SIG-M5 treated with dmso at 0.1 percent for 504 hours (cell line): ENCODE measurements around the gene ABCA5.
A peak's percentile ranks its signal among the peaks of the same experiment; 100 is the strongest.

Experiments
- DNase-seq: peaks from one replicate; lab custom pipeline; 2025; ENCODE audit not compliant: unreplicated experiment; lab: John Stamatoyannopoulos, UW

ABCA5 gene, protein sequence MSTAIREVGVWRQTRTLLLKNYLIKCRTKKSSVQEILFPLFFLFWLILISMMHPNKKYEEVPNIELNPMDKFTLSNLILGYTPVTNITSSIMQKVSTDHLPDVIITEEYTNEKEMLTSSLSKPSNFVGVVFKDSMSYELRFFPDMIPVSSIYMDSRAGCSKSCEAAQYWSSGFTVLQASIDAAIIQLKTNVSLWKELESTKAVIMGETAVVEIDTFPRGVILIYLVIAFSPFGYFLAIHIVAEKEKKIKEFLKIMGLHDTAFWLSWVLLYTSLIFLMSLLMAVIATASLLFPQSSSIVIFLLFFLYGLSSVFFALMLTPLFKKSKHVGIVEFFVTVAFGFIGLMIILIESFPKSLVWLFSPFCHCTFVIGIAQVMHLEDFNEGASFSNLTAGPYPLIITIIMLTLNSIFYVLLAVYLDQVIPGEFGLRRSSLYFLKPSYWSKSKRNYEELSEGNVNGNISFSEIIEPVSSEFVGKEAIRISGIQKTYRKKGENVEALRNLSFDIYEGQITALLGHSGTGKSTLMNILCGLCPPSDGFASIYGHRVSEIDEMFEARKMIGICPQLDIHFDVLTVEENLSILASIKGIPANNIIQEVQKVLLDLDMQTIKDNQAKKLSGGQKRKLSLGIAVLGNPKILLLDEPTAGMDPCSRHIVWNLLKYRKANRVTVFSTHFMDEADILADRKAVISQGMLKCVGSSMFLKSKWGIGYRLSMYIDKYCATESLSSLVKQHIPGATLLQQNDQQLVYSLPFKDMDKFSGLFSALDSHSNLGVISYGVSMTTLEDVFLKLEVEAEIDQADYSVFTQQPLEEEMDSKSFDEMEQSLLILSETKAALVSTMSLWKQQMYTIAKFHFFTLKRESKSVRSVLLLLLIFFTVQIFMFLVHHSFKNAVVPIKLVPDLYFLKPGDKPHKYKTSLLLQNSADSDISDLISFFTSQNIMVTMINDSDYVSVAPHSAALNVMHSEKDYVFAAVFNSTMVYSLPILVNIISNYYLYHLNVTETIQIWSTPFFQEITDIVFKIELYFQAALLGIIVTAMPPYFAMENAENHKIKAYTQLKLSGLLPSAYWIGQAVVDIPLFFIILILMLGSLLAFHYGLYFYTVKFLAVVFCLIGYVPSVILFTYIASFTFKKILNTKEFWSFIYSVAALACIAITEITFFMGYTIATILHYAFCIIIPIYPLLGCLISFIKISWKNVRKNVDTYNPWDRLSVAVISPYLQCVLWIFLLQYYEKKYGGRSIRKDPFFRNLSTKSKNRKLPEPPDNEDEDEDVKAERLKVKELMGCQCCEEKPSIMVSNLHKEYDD (N-terminal part only)

GRCh38 chr17:69327060-69327831 is at the start of gene ABCA5:
TSS of gene ABCA5 (minus strand) at chr17:69327133. CDS start at chr17:69314415, 12,718 bp downstream.
- DNase-seq: peak; percentile 95

- no peak for DNase-seq
These were observed 48.3 kb upstream of the ABCA5 start for GRCh38 chr17:69375229-69375628.

- DNase-seq: no peak
These were observed 46.1 kb upstream of the ABCA5 start for GRCh38 chr17:69373069-69373468.

DNA sequence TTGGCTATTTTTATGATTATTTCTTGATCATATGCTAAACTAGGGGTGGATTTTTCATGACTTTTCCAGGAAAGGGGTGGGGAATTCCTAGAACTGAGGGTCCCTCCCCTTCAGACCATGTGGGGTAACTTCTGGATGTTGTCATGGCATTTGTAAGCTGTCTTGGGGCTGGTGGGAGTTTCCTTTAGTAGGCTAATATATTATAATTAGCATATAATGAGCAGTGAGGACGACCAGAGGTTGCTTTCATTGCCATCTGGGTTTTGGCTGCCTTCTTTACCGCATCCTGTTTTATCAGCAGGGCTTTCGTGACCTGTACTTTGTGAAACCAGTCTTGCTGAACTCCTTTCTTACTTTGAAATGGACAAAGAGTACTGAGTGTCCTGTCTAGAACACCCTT is 40.4 kb upstream of the ABCA5 start:
- no peak for DNase-seq

- no peak for DNase-seq
These were observed 36.7 kb upstream of the ABCA5 start for GRCh38 chr17:69363488-69364210.

GRCh38 chr17:69361156-69361555 is 34.2 kb upstream of the ABCA5 start:
- DNase-seq: no peak

DNA sequence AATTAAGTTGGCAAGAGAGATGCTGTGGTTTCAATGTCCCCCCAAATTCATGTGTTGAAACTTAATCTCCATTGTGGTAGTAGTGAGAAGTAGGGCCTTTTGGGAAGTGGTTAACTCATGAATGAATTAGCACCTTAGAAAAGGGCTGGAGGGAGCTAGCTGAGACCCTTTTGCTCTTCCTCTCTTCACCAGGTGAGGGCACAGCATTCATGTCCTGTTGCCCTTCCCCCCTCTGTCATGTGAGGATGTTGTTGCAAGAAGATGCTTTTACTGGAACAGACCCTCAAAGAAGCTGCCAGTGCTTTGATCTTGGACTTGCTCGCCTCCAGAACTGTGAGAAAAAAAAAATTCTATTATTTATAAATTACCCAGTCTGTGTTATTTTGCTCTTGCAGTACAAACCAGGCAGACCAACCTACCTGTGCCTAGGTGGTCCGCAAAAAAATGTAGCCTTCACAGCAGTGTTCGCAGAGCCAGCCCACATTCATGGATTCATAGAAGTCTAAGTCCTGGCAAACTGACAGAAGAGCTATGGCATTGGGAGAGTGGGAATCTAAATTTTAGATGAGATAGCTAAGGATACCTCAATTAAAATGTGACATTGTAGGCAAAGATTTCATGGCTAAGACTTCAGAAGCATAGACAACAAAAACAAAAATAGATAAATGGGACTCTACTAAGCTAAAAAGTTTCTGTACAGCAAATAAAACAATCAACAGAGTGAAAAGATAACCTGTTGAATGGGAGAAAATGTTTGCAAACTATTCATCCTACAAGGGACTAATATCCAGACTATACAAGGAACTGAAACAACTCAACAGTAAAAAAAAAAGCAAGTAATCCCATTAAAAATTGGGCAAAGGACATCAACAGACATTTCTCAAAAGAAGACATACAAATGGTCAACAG is 32.0 kb upstream of the ABCA5 start:
- DNase-seq: no peak

DNA sequence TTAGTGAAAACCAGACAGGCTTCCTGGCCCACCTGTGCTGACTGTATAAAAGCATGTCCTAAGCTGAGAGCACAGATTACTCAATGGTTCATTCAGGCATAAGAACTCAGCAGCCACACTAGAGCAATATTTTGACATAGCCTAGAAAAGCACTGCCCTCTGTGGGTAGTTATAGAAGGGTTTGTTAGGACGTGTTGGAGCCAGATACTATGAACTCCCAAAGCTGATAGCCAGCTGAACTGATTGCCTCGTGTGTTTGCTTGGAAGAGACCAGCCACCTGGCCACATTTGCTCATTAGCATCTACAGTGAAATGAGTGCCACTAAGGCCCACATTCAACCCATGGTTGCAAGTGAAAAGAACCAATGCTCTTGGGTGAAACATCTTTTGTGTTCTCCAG is 30.8 kb upstream of the ABCA5 start:
- no peak for DNase-seq

DNA sequence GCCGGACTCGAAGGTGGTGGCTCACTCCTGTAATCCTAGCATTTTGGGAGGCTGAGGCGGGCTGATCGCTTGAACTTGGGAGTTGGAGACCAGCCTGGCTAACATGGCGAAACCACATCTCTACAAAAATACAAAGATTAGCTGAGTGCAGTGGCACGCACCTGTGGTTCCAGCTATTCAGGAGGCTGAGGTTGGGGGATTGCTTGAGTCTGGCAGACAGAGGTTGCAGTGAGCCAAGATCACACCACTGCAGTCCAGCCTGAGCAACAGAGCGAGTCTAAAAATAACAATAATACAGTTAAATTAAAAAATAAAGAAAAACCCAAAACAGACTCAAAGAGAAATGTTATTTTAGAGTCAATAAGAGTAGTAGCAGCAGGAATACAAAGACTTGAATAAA is 29.7 kb upstream of the ABCA5 start:
- DNase-seq: no peak

GRCh38 chr17:69350911-69351310 is 24.0 kb upstream of the ABCA5 start:
- no peak for DNase-seq

- DNase-seq: no peak
These were observed 21.5 kb upstream of the ABCA5 start for GRCh38 chr17:69348429-69348828.

- DNase-seq: no peak
These were observed 19.8 kb upstream of the ABCA5 start for GRCh38 chr17:69346766-69347165.

- DNase-seq: no peak
These were observed 18.0 kb upstream of the ABCA5 start for GRCh38 chr17:69344939-69345338.

- no peak for DNase-seq
These were observed 16.1 kb upstream of the ABCA5 start for GRCh38 chr17:69342896-69343644.

- DNase-seq: no peak
These were observed 13.0 kb upstream of the ABCA5 start for GRCh38 chr17:69339937-69340336.

DNA sequence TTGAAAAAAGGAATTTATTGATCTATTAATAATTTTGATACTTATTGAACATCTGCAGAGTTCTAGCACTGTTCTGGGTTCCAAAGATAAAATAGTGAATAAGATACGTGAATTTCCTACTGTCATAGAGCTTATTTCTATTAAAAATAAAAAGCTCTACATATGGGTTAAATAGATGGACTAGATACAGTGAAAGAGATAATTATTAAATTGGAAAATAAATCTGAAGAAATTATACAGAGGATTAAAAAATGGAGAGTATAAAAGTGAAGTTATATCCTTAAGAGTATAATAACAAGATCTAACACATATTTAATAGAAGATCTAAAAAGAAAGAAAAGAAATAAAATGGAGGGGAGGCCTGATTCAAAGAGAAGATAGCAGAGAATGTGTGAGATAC is 10.1 kb upstream of the ABCA5 start:
- no peak for DNase-seq

- no peak for DNase-seq
These were observed 9.6 kb upstream of the ABCA5 start for GRCh38 chr17:69336580-69336979.

- DNase-seq: peak; percentile 88
These were observed 8.1 kb upstream of the ABCA5 start for GRCh38 chr17:69335058-69335457.
